T-helper 2 cell treated with Interferon-gamma antibody and Interleukin-4, amounts not matched to agents 100 ng/mL and 5 ng/mL, for 36 hours (primary cell): ENCODE measurements around the gene TSNAX. TPM values are rescaled to one million over a fixed set of nuclear protein-coding genes. Genes with fewer than 3 reads are reported as not detected.

Experiments
- intact Hi-C: fragments of 100-400 bp; cut with micrococcal nuclease; formaldehyde crosslinking; loops from one replicate; pipeline ENCODE4 v1.15.1; 2023
- total RNA-seq: library from RNA; stranded (reverse); gene quantifications from 2 replicates; pipeline ENCODE4 v1.2.3, GENCODE V29; 2022

TSNAX gene
- total RNA-seq, 1 donor from 2014 or later: 43.2 TPM

- intact Hi-C loops: loop anchor here (5.0 to 10.0 kb wide), 2 partner anchors 73 to 356 kb away; partner anchors contain the start of genes GNPAT and TSNAX
Observed at GRCh38 chr1:231600458-231600976, 72.0 kb downstream of the TSNAX start.

- intact Hi-C loops: loop anchor here (5.0 to 10.0 kb wide), 2 partner anchors 75 to 357 kb away; partner anchors contain the start of genes GNPAT and TSNAX
Observed at GRCh38 chr1:231601824-231602672, 73.6 kb downstream of the TSNAX start.

- intact Hi-C loops: loop anchor here (5.0 to 10.0 kb wide), 2 partner anchors 75 to 358 kb away; partner anchors contain the start of genes GNPAT and TSNAX
Observed at GRCh38 chr1:231602673-231602984, 74.2 kb downstream of the TSNAX start.

GRCh38 chr1:231603598-231604275 lies 75.3 kb downstream of the TSNAX start:
- intact Hi-C loops: loop anchor here (1.0 to 10.0 kb wide), 5 partner anchors 76 to 359 kb away; partner anchors contain the start of genes EGLN1, GNPAT and TSNAX

GRCh38 chr1:231604276-231604621 lies 75.8 kb downstream of the TSNAX start:
- intact Hi-C loops: loop anchor here (1.0 to 10.0 kb wide), 3 partner anchors 77 to 359 kb away; partner anchors contain the start of genes GNPAT and TSNAX

- intact Hi-C loops: loop anchor here (10.0 kb wide), 1 partner anchor 361 kb away; the partner anchor contains the start of gene GNPAT
Observed at GRCh38 chr1:231605149-231606100, 77.0 kb downstream of the TSNAX start.

GRCh38 chr1:231606712-231607111 lies 78.2 kb downstream of the TSNAX start:
- intact Hi-C loops: loop anchor here (10.0 kb wide), 1 partner anchor 362 kb away; the partner anchor contains the start of gene GNPAT

GRCh38 chr1:231610388-231610787 lies 81.9 kb downstream of the TSNAX start:
- intact Hi-C loops: no loop called here

GRCh38 chr1:231611111-231611510 lies 82.6 kb downstream of the TSNAX start:
- intact Hi-C loops: no loop called here

- intact Hi-C loops: loop anchor here (1.0 to 2.0 kb wide), 2 partner anchors 14 to 189 kb away; partner anchors contain the start of genes DISC1 and EGLN1
Observed at GRCh38 chr1:231611851-231612250, 83.4 kb downstream of the TSNAX start.

- intact Hi-C loops: loop anchor here (1.0 to 2.0 kb wide), 2 partner anchors 14 to 190 kb away; partner anchors contain the start of genes DISC1 and EGLN1
Observed at GRCh38 chr1:231612393-231613089, 84.1 kb downstream of the TSNAX start.

GRCh38 chr1:231613419-231614349 lies 85.2 kb downstream of the TSNAX start:
- intact Hi-C loops: loop anchor here (2.0 kb wide), 1 partner anchor 191 kb away; the partner anchor contains the start of gene EGLN1

Other genes starting within 250 kb of the TSNAX start
- 18.6 and 18.9 TPM in 2 replicates for gene EXOC8, start 190.8 kb upstream of the TSNAX start, total RNA-seq
- 16.4 and 16.7 TPM in 2 replicates for gene SPRTN, start 190.4 kb upstream of the TSNAX start, total RNA-seq
- 17.3 and 19.6 TPM in 2 replicates for gene EGLN1, start 106.4 kb upstream of the TSNAX start, total RNA-seq
- gene DISC1, start 98.1 kb downstream of the TSNAX start, total RNA-seq: 10.5 TPM in 2 replicates